HG03139 (cell line): Measurements from ENCODE around the gene ODF2.
A peak's percentile ranks its signal among the peaks of the same experiment; 100 is the strongest.
"Not testable (repeated sequence)": the region's sequence is repeated elsewhere in the genome, so short reads cannot be mapped to it uniquely, and the experiment has no call there.

Experiments used
- ATAC-seq: cut with Tn5 transposase; IDR thresholded peaks from one replicate; pipeline ENCODE4 v1.9.1; 2021; ENCODE audit not compliant: unreplicated experiment

The ODF2 gene

DNA sequence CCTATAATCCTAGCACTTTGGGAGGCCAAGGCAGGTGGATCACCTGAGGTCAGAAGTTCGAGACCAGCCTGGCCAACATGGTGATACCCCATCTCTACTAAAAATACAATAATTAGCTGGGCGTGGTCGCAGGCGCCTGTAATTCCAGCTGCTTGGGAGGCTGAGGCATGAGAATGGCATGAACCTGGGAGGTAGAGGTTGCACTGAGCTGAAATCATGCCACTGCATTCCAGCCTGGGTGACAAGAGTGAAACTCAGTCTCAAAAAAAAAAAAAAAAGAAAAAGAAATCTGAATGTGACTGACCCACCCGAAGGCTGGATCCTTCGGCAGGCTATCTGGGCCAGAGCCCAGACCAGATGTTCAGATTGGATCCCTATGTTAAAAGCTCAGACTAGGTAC lies 32.5 kb upstream of the ODF2 start:
- not testable (repeated sequence) for ATAC-seq

DNA sequence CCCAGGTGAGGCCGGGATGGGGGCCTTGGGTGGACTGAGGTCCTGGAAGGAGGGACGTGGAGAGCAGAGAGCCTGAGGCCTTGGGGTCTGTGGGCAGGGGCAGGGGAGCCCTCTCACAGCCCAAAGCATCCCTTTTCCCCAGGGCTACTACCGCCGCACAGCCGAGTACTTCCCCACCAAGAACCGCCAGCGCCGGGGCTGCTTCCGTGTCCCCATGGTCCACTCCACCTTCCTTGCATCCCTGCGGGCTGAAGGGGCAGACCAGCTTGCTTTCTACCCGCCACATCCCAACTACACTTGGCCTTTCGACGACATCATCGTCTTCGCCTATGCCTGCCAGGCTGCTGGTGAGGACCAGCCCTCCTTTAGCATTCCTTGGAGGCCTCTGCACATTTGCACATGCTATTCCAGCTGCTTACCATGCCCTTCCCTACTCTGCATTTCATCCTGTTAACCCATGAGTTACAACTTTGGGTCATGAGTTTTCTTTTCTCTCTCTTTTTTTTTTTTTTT lies 31.5 kb upstream of the ODF2 start:
- no peak for ATAC-seq

- ATAC-seq: no peak
These were observed 26.9 kb upstream of the ODF2 start for GRCh38 chr9:128428644-128429512.

GRCh38 chr9:128429513-128430086 lies 26.2 kb upstream of the ODF2 start:
- ATAC-seq: no peak

- ATAC-seq: no peak
These were observed 24.6 kb upstream of the ODF2 start for GRCh38 chr9:128431207-128431606.

GRCh38 chr9:128434340-128434739 lies 21.5 kb upstream of the ODF2 start:
- ATAC-seq: no peak

GRCh38 chr9:128435611-128436010 lies 20.2 kb upstream of the ODF2 start:
- no peak for ATAC-seq

GRCh38 chr9:128438343-128439109 lies 17.3 kb upstream of the ODF2 start:
- ATAC-seq: no peak

GRCh38 chr9:128439273-128439672 lies 16.5 kb upstream of the ODF2 start:
- ATAC-seq: no peak

GRCh38 chr9:128442150-128442549 lies 13.7 kb upstream of the ODF2 start:
- ATAC-seq: no peak

DNA sequence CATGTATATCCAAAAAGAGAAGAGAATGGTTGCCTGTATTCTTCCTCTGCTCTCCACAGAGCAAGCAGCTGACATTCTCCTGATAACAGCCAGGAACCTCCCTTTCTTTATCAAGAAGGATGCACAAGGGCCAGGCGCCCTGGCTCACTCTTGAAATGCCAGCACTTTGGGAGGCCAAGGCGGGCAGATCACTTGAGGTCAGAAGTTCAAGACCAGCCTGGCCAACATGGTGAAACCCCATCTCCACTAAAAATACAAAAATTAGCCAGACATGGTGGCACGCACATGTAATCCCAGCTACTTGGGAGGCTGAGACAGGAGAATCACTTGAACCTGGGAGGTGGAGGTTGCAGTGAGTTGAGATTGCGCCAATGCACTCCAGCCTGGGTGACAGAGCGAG lies 9.3 kb upstream of the ODF2 start:
- not testable (repeated sequence) for ATAC-seq

DNA sequence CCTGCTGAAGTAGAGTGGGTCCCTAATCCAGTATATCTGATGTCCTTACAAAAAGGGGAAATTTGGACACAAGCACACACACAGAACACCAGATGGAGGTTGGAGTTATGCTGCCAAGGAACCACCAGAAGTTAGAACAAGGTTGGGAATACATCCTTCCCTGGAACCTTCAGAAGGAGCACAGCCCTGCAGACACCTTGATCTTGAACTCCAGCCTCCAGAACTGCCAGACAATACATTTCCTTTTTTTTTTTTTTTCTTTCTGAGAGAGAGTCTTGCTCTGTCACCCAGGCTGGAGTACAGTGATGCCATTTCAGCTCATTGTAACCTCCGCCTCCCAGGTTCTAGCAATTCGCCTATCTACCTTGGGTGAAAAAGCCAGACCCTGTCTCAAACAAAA lies 7.1 kb upstream of the ODF2 start:
- ATAC-seq: no peak

- ATAC-seq: no peak
These were observed 815 bp upstream of the ODF2 start for GRCh38 chr9:128454991-128455390.

GRCh38 chr9:128456613-128457061 lies 831 bp downstream of the ODF2 start:
- ATAC-seq: peak; percentile 54

- no peak for ATAC-seq
These were observed 1.4 kb downstream of the ODF2 start for GRCh38 chr9:128457207-128457606.

DNA sequence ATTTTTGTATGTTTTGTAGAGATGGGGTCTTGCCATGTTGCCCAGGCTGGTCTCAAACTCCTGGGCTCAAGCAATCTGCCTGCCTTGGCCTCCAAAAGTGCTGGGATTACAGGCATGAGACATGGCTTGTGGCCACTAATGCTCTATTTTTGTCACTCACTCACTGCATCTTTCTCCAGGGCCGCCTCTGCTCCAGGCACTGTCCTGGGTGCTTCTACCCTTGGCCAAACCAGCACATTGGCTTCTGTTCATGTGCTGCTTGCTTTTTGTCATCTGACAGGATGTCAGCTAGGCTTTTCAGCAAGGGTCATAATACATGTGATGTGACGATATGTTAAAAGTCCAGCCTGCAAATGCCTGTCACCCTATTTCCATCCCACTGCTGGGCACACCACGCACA lies 3.2 kb downstream of the ODF2 start:
- ATAC-seq: no peak

- no peak for ATAC-seq
These were observed 13.3 kb downstream of the ODF2 start for GRCh38 chr9:128469070-128469469.

DNA sequence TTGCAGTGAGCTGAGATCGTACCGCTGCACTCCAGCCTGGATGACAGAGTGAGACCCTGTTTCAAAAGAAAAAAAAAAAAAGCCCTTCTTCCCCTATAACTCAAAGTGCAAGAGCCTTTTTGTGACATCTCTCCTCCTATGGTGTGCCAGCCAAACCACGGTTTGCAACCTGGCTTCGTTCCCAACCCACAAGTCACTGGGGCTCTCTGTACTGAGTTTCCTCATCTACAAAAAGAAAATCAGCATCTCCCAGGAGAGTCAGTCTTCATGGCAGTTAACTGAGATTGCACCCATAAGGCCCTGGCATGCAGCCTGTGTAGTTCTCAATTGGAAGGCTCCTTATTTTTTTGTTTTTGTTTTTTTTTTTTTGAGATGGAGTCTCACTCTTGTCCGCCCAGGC lies 14.8 kb downstream of the ODF2 start:
- no peak for ATAC-seq

GRCh38 chr9:128473104-128473503 lies 17.3 kb downstream of the ODF2 start:
- no peak for ATAC-seq

DNA sequence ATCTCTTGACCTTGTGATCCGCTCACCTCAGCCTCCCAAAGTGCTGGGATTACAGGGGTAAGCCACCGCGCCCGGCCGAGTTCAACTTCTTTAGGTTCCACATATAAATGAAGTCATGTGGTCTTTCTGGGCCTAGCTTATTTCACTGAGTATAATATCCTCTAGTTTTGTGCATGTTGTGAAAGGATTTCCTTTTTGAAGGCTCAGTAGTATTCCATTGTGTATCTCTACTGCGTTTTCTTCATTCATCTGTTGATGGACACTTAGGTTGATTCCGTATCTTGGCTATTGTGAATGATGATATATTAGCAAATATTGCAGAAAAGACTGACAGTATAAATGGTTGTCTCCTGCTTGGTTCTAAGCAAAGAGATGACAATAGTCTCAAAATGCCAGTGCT lies 20.1 kb downstream of the ODF2 start:
- ATAC-seq: no peak

DNA sequence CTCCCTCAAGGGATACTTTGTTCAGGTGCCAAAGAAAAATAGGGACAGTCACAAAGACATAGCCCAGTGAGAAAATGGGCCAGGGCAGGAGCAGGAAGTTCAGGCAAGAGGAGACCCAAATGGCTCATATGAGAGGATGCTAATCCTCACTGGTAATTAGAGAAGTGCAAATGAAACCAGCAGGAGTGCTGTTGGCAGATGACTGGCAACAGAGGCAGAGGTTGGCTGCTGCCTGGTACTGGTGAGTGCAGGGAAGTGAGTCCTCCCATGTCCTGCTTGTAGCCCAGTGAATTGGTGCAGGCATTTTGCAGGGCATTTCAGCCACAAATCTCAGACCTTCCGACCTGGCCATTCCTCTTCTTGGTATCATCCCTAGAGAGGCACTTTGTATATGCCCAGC lies 23.5 kb downstream of the ODF2 start:
- ATAC-seq: no peak

GRCh38 chr9:128481561-128481960 lies 25.8 kb downstream of the ODF2 start:
- ATAC-seq: no peak
